Adipose tissue (tissue), 3 donors: ENCODE data around the gene LAMA1. TPM values are rescaled to one million over a fixed set of nuclear protein-coding genes. Genes with fewer than 3 reads are reported as not detected.
"Not testable (repeated sequence)": the region's sequence is repeated elsewhere in the genome, so short reads cannot be mapped to it uniquely, and the experiment has no call there.

Source experiments
- H3K27ac ChIP-seq: one replicate; pipeline ENCODE4 v1.5.1; 2013; ENCODE audit warnings: low read depth, low read length
- WGBS, 3 donors: extraction: QIAGEN DNeasy Blood & Tissue Kit; methylation state at CpG; one replicate each; pipeline ENCODE4 v1.1.7; 2013; 5-methylcytosine and 5-hydroxymethylcytosine counted together
- polyA plus RNA-seq, 3 donors: library from polyadenylated mRNA; stranded (reverse); fragments of 200-250 nt; gene quantifications; one replicate each; pipeline ENCODE4 v1.2.3, GENCODE V29; 2013
- donor health status: healthy with polysubstance abuse.
- donor health status: Bipolar disorder and iron deficiency.
- donor health status: healthy.

The LAMA1 gene
- polyA plus RNA-seq, 3 donors, result 0.34 to 3.4 (median 1.5) TPM

GRCh38 chr18:6941996-6942395, 175.6 kb downstream of the LAMA1 start:
- 41 to 60% (median 48%) methylated on average over 11 of the region's 11 CpGs for WGBS, 3 donors
- no peak overlapping the region for H3K27ac ChIP-seq

- H3K27ac ChIP-seq, result no peak overlapping the region
- WGBS, 3 donors, result 73 to 92% (median 86%) methylated on average over 9 of the region's 9 CpGs
These were observed 177.1 kb downstream of the LAMA1 start for GRCh38 chr18:6940451-6940850.

GRCh38 chr18:6939972-6940371, 177.6 kb downstream of the LAMA1 start:
- 42 to 95% (median 86%) methylated on average over 4 of the region's 4 CpGs for WGBS, 3 donors
- no peak overlapping the region for H3K27ac ChIP-seq

- WGBS, 3 donors, result 71 to 92% (median 74%) methylated on average over 2 of the region's 2 CpGs
- H3K27ac ChIP-seq, result not testable (repeated sequence)
These were observed 179.2 kb downstream of the LAMA1 start for GRCh38 chr18:6938403-6938802.

GRCh38 chr18:6938003-6938402, 179.6 kb downstream of the LAMA1 start:
- 36 to 74% (median 37%) methylated on average over 7 of the region's 7 CpGs for WGBS, 3 donors
- no peak overlapping the region for H3K27ac ChIP-seq

GRCh38 chr18:6934859-6935258, 182.7 kb downstream of the LAMA1 start:
- no peak overlapping the region for H3K27ac ChIP-seq
- WGBS, 3 donors, result 89 to 97% (median 96%) methylated on average over 1 of the region's 1 CpG

GRCh38 chr18:6929370-6930102, 188.1 kb downstream of the LAMA1 start:
- 89 to 93% (median 91%) methylated on average over 40 to 45 of the region's 45 CpGs for WGBS, 3 donors
- no peak overlapping the region for H3K27ac ChIP-seq

- no peak overlapping the region for H3K27ac ChIP-seq
- 80 to 88% (median 87%) methylated on average over 11 of the region's 11 CpGs for WGBS, 3 donors
These were observed 189.2 kb downstream of the LAMA1 start for GRCh38 chr18:6928359-6928758.

GRCh38 chr18:6927153-6927552, 190.4 kb downstream of the LAMA1 start:
- no peak overlapping the region for H3K27ac ChIP-seq
- 83 to 88% (median 84%) methylated on average over 2 of the region's 2 CpGs for WGBS, 3 donors

- WGBS, 3 donors, result 68 to 94% (median 92%) methylated on average over 1 of the region's 1 CpG
- no peak overlapping the region for H3K27ac ChIP-seq
These were observed 194.4 kb downstream of the LAMA1 start for GRCh38 chr18:6923220-6923619.

- H3K27ac ChIP-seq, result no peak overlapping the region
These were observed 196.0 kb downstream of the LAMA1 start for GRCh38 chr18:6921571-6921970.

GRCh38 chr18:6920099-6920955, 197.3 kb downstream of the LAMA1 start:
- H3K27ac ChIP-seq, result no peak overlapping the region
- WGBS, 3 donors, result 69 to 79% (median 72%) methylated on average over 34 to 37 of the region's 37 CpGs

- WGBS, 3 donors, result 88 to 93% (median 90%) methylated on average over 3 of the region's 3 CpGs
- H3K27ac ChIP-seq, result no peak overlapping the region
These were observed 200.5 kb downstream of the LAMA1 start for GRCh38 chr18:6917072-6917471.

- WGBS, 3 donors, result 74 to 86% (median 84%) methylated on average over 3 of the region's 3 CpGs
- no peak overlapping the region for H3K27ac ChIP-seq
These were observed 216.2 kb downstream of the LAMA1 start for GRCh38 chr18:6901286-6901926.

GRCh38 chr18:6891788-6892187, 225.8 kb downstream of the LAMA1 start:
- H3K27ac ChIP-seq, result no peak overlapping the region
- WGBS, 3 donors, result 91 to 96% (median 95%) methylated on average over 3 of the region's 3 CpGs

Other genes starting within 250 kb of the LAMA1 start
- not detected for gene LRRC30, start 113.3 kb upstream of the LAMA1 start, polyA plus RNA-seq